RKO (cell line): ENCODE measurements around the gene ATP1A3.
"Not testable (repeated sequence)": the region's sequence is repeated elsewhere in the genome, so short reads cannot be mapped to it uniquely, and the experiment has no call there.

Experiments used
- DNase-seq: peaks from one replicate; pipeline ENCODE4 v3.0.0-alpha.2; 2016; ENCODE audit warnings: low spot score

ATP1A3 gene

DNA sequence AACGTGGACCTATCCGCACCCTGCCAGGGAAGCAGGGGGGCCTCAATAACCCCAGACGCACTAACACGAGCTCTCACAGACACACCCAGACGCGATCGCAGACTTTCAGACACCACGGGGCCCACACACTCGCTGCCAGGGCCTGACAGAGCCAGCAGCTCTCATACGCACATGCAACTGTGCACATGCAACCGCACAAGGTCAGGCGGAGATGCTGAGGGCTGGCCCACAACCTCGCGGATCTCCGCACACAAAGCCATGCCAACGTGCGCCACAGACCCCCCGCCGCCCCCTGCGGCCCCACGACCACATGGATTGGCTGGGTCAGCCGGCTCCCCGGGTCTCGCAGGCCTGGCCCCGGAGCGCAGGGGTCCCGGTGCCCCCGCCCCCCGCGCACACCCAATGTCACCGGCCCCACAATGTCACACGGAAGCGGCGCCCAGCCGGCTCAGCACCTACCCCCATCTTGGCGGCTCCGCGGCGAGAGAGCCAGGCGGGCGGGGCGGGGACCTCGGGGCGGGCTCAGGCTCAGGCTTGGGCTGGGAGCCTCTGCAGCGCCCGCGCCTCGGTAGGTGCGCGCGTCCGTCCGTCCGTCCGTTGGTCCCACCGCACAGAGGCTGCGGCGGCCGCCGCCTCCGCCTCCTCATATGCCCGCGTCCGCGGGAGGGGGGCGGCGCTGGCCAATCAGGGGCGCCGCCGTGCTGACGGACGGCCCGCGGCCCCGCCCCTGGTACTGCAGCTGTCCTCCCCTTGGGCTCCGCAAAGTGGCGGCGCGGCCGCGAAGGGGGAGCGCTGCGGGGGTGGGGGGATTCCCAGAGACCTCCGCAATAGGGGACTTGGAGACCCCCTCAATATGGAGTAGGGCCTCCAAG is at the start of gene ATP1A3:
Gene ATP1A3, minus strand, starts transcription at position 619 of the 872 bp plus-strand sequence. Its CDS starts 154 bp downstream, at position 465.
- DNase-seq: peak; percentile 63

DNA sequence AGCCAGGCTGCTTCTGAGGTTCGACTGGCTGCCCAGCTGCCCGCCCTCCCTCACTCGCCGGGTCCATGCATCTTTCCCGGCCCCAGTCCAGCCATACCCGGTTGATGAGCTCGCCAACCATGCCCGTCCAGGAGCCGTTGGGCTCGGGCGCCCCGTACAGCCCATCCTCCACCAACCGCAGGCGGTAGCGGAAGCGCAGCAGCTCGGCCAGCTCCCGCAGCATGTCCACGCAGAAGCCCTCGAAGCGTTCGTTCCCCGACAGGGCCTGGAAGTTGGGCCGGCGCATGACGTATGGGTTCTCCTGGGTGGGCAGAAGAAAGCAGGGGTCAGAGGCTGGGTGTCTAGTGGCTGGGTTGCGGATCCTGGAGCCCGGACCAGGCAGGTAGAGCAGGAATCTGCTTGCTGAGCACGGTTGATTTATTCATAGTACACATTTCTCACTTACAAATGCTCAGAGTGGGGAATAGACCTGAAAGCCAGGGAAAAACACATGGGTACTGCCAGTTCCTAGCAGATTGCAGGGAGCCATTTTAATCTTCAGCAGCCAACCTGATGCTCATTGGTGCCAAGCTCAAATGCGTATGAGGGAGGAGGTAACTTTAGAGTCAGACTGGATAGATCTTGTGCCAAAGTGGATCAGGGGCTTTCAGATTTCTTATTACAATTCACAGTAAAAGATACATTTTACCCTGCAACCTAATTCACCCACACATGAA is 48.6 kb upstream of the ATP1A3 start:
- no peak for DNase-seq

GRCh38 chr19:42040491-42040890 is 46.5 kb upstream of the ATP1A3 start:
- not testable (repeated sequence) for DNase-seq

DNA sequence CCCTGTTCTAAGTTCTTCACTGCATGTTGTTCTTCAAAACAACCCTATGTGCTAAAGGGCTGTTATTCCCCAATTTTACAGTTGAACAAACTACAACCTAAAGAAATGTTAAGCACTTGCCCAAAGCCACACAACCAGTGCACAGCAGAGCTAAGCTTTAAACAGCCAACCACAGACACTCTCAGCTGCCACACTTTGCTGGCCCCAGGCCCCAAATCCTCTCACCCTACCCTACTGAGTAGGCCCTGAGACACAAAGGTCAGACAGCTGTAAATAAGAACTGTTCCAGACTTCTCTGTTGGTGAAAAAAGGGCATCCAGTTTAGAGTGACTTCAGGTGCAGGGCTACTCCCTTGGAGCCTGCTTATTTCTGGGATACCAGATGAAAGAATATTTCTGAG is 46.0 kb upstream of the ATP1A3 start:
- no peak for DNase-seq

GRCh38 chr19:42038666-42039065 is 44.6 kb upstream of the ATP1A3 start:
- DNase-seq: no peak

DNA sequence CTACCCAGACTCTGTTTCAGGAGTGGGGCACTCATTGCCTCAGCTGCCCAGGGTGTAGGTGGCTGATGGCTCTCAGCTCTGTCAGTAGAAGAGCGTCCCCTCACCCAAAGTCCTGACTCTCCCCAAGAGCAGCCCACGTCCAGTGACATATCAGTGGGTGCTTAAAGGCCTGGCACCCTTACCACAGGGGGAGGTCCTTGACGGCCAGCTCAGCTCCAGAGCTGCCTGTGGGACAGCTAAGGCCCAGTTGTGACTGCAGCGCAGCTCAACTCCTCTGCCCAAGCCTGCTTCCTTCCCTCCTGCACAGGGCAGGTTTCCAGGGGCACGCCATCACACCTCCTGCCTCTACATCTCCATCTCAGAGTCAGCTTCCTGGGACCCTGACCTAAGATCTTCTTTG is 43.6 kb upstream of the ATP1A3 start:
- no peak for DNase-seq

GRCh38 chr19:42034640-42035391 is 40.8 kb upstream of the ATP1A3 start:
- DNase-seq: peak; percentile 87

- DNase-seq: no peak
Measured at GRCh38 chr19:42033413-42033812, 39.4 kb upstream of the ATP1A3 start.

DNA sequence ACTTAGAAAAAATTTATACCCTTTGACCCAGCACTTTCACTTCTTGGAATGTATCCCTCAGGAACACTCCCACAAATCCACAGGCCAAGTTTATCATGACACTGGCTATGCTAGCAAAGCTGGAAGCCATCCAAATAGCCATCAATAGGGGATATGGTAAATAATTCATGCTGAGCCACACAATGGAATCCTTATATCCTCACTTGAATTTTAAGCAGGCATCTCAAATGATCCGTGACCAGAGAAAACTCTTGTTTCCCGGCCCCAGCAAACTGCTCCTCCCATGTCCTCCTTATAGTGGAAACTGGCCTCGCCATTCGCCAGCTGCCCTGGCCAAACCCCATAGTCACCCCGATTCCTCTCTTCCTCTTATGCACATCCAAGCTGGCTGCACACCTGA is 38.4 kb upstream of the ATP1A3 start:
- no peak for DNase-seq

DNA sequence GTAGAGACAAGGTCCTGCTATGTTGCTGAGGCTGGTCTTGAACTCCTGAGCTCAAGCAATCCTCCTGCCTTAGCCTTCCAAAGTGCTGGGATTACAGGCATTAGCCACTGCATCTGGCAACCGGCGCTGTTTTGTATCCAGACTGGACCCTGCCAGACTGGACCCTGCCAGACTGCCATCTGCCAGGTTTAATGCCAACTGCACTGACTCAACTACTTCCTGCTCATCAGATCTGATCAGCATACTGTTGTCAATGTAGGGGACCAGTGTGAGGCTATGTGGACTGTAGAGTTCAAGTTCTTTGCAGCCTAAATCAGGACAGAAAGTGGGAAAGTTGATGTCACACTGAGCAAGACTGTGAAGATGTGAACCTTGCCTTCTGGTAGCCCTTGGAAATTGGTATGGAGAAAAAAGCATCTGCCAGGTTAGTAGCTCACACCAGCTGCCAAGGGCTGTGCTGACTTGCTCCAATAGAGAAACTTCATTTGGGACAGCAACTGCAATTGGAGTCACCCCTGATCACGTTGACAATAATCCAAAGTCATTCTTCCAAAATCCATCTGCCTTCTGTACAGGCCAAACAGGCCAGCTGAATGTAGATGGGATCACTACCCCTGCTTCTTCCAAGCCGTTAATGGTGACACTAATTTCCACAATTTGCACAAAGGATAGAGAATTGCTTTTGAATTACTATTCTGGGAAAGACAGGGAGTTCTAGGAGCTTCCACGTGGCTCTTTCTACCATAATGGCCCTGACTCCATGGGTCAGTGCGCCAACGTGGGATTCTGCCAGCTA is 36.8 kb upstream of the ATP1A3 start:
- DNase-seq: no peak

- no peak for DNase-seq
Measured at GRCh38 chr19:42028304-42029216, 34.5 kb upstream of the ATP1A3 start.

DNA sequence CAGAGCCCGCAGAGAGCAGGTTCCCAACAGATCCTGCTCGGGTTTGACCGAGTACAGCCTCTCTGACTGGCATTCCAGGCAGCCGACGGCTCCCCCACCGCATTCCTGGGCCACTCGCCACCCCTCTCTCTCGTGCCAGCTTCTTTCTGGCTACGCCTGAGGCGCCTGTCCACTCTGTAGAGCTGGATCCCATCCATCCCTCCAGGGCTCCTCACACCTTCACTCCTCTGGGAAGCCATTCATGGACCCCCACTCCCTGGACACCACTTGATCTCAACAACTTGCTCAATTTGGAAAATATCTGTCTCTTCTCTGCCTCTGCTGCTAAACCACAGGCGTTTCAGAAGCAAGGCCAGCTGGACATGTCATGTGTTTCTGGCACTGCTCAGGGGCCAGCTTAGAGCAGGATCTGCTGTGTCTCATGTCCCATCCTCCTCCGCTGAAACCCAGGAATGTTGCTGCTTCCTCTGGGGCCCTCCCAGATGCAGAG is 30.6 kb upstream of the ATP1A3 start:
- no peak for DNase-seq

GRCh38 chr19:42023943-42024260 is 29.9 kb upstream of the ATP1A3 start:
- DNase-seq: no peak

DNA sequence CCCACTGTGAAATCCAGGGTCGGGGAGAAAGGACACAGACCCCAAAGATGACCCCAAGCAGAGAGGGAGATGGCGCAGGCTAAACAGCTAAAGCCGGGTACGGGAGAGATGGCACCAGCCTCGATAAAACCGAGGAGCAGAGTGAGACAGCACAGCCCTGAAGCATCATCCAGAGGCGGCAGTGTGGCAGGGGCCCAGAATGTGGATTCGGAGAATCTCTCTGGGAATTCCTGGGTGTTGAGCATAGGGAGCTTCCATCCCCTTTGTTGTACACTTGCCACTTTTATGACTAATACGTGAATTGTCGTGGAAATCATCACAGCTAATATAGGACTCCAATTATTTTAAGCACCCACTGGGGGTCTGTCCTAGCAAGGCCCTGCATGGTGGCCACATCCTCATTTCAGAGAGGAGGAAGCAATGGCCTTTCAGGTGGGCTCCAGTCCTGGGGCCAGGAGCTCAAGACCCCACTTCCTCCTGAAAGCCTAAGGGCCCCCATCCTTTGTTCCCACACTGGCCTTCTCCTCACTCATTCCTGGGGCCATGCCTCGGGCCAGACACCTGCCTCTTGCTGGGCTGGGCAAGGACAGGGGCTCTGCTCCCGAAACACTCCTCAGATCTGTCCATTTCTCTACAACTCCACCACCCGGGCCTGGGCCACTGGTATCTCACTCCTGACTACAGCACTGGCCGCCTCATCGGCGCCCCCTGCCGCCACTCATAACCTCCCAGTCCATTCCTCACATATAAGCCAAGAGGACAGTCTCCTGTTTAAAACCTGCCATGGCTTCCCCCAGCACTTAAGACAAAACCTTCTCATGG is 29.3 kb upstream of the ATP1A3 start:
- no peak for DNase-seq

- DNase-seq: no peak
Measured at GRCh38 chr19:42022616-42023015, 28.6 kb upstream of the ATP1A3 start.

- DNase-seq: no peak
Measured at GRCh38 chr19:42021185-42021584, 27.2 kb upstream of the ATP1A3 start.

DNA sequence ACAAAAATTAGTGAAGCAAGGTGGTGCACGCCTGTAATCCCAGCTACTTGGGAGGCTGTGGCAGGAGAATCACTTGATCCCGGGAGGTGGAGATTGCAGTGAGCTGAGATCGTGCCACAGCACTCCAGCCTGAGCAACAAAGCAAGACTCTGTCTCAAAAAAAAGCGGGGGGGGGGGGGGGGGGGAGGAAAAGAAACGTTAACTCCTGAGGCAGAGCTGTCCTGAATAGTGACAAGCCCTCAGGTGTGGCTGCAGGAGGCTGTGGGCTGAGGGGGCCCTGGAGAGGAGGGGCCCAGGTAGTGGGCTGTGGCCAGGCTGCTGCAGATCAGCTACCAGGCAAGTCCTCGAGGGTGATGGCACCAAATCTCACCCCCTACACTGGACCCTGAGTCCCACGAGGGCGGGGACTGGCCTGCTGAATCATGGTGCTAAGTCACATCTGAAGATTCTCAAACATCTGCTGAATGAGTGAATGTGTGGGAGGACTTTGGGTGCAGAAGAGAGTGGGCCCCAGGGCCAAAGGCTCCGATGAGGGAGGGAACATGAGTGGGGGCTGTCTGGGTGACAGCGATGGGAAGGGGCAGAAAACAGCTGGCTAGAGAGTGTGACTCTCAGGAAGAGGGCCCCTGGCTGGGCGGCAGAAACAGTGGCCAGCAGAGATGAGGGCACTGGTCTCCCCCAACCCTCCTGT is 24.6 kb upstream of the ATP1A3 start:
- DNase-seq: no peak

DNA sequence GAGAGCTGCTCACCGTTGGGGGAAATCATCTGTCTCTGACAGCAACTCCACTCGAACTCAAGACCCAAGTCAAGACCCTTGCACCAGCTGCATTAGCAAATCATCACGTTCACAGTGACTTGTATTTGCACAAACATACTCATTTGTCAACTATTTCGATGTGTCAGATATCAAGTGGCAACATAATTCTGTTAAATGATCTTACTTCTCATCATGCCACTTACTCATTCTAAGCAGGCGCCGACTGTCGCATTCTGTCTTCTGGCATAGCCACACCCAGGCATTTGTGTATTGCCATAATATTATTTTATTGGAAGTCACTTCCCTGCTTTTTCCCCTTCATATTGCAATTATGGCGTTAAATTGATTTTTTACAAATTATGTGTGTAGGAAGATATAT is 23.0 kb upstream of the ATP1A3 start:
- peak; percentile 57 for DNase-seq

DNA sequence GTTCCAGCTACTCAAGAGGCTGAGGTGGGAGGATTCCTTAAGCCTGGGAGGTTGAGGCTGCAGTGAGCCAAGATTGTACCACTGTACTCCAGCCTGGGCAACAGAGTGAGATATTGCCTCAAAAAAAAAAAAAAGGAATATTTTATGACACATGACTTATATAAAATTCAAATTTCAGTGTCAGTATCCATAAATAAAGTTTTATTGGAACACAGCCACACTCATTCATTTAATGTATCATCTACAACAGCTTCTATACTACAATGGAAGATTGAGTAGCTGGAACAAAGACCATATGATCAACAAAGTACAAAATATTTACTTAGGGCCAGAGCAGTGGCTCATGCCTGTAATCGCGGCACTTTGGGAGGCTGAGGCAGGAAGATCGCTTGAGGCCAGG is 18.7 kb upstream of the ATP1A3 start:
- DNase-seq: not testable (repeated sequence)
